ENCODE results near the gene MLLT1. TPM values are rescaled to one million over a fixed set of nuclear protein-coding genes. Genes with fewer than 3 reads are reported as not detected.
A peak's percentile ranks its signal among the peaks of the same experiment; 100 is the strongest.

The MLLT1 gene
- total and polyA plus RNA-seq, 3 experiments from 2014 or later: 2.5 to 64.2 (median 63.9) TPM

- Histone ChIP-seq H3K27ac (ENCODE audit: low read depth, low read length) (no peak overlapping the region), H3K4me1 (ENCODE audit: insufficient read depth, low read length) (no peaks in the 10 kb centered on the region), H3K4me3 (ENCODE audit: low read length) (no peak overlapping the region), H3K9me3 (ENCODE audit: low read length) (no peaks in the 10 kb centered on the region), H3K27me3 (ENCODE audit: insufficient read depth, low read length, poor library complexity, severe bottlenecking) (no peaks in the 10 kb centered on the region), H3K36me3 (ENCODE audit: insufficient read depth, low read length) (no peaks in the 10 kb centered on the region)
- DNase-seq: no peak
- CTCF ChIA-PET: interaction anchor here (0.7 kb wide), 1 partner anchor 103 kb away, joined by 3 read pairs; no protein-coding TSS in a partner anchor
- POLR2A ChIA-PET: no interaction called here
- peaks cover 3 to 9% (median 3%) of the 10 kb centered on the region in 5 donors for H3K9me3 Mint-ChIP-seq
- no peaks in the 10 kb centered on the region for H3K4me1 Mint-ChIP-seq
- H3K27ac Mint-ChIP-seq: no peak overlapping the region
- peaks cover 4 to 9% of the 10 kb centered on the region in 2 donors for H3K27me3 Mint-ChIP-seq
- H3K4me3 Mint-ChIP-seq: no peak overlapping the region
- H3K36me3 Mint-ChIP-seq: peaks cover 0 to 6% (median 4%) of the 10 kb centered on the region in 3 donors
These were observed 33.7 kb upstream of the MLLT1 start for GRCh38 chr19:6313398-6313969.

- H3K27ac Mint-ChIP-seq: no peak overlapping the region
- no peak overlapping the region for H3K27ac ChIP-seq (ENCODE audit: low read depth, low read length)
- H3K36me3 ChIP-seq (ENCODE audit: insufficient read depth, low read length): no peaks in the 10 kb centered on the region
- H3K9me3 ChIP-seq (ENCODE audit: low read length): no peaks in the 10 kb centered on the region
- ChIA-PET POLR2A (interaction anchor here (0.5 to 0.6 kb wide), 3 partner anchors 22 to 948 kb away, joined by 3 to 4 read pairs (median 3); no protein-coding TSS in a partner anchor), CTCF (no interaction called here)
- peaks cover 6 to 10% of the 10 kb centered on the region in 2 donors for H3K27me3 Mint-ChIP-seq
- peaks cover 0 to 4% (median 2%) of the 10 kb centered on the region in 3 donors for H3K36me3 Mint-ChIP-seq
- peaks cover 2 to 9% (median 3%) of the 10 kb centered on the region in 5 donors for H3K9me3 Mint-ChIP-seq
- no peak for DNase-seq
- no peaks in the 10 kb centered on the region for H3K4me1 ChIP-seq (ENCODE audit: insufficient read depth, low read length)
- H3K4me3 ChIP-seq (ENCODE audit: low read length): no peak overlapping the region
- H3K27me3 ChIP-seq (ENCODE audit: insufficient read depth, low read length, poor library complexity, severe bottlenecking): no peaks in the 10 kb centered on the region
- no peaks in the 10 kb centered on the region for H3K4me1 Mint-ChIP-seq
- H3K4me3 Mint-ChIP-seq: no peak overlapping the region
These were observed 32.2 kb upstream of the MLLT1 start for GRCh38 chr19:6312018-6312417.

GRCh38 chr19:6298413-6298812 is 18.6 kb upstream of the MLLT1 start:
- Histone ChIP-seq H3K9me3 (ENCODE audit: low read length) (no peaks in the 10 kb centered on the region), H3K4me3 (ENCODE audit: low read length) (no peak overlapping the region), H3K27ac (ENCODE audit: low read depth, low read length) (no peak overlapping the region), H3K36me3 (ENCODE audit: insufficient read depth, low read length) (no peaks in the 10 kb centered on the region), H3K27me3 (ENCODE audit: insufficient read depth, low read length, poor library complexity, severe bottlenecking) (no peaks in the 10 kb centered on the region), H3K4me1 (ENCODE audit: insufficient read depth, low read length) (no peaks in the 10 kb centered on the region)
- H3K27ac Mint-ChIP-seq: no peak overlapping the region
- ChIA-PET POLR2A (no interaction called here), CTCF (interaction anchor here (2.2 kb wide), 1 partner anchor 80 kb away, joined by 12 read pairs; no protein-coding TSS in a partner anchor)
- H3K36me3 Mint-ChIP-seq: peaks cover 0 to 4% (median 1%) of the 10 kb centered on the region in 3 donors
- no peak overlapping the region for H3K4me3 Mint-ChIP-seq
- H3K4me1 Mint-ChIP-seq: peaks cover 0 to 3% (median 1%) of the 10 kb centered on the region in 3 donors
- peaks cover 3 to 7% of the 10 kb centered on the region in 2 donors for H3K27me3 Mint-ChIP-seq
- peaks cover 7 to 17% (median 11%) of the 10 kb centered on the region in 5 donors for H3K9me3 Mint-ChIP-seq
- no peak for DNase-seq

DNA sequence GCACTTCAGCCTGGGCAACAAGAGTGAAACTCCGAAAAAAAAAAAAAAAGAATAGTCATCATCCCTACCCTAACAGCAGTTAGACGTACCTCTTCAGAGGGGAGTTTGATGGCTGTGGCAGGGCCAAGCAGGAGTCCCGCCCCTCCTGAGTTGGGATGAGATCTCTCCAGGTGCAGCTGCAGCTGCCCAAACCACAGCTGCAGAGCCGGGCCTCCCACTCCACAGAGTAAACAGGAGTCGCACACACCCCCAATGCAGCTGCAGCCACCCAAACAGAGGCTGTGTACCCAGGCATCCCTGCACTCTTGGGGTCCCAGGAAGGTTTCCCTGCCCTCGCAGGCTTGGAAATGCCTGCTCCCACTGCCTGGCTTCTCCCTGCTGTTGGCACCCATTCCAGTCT is 17.4 kb upstream of the MLLT1 start:
- Mint-ChIP-seq H3K36me3 (peaks cover 2 to 9% (median 5%) of the 10 kb centered on the region in 3 donors), H3K27me3 (peaks cover 3 to 6% of the 10 kb centered on the region in 2 donors), H3K4me3 (no peak overlapping the region), H3K4me1 (peaks cover 0 to 3% (median 1%) of the 10 kb centered on the region in 3 donors), H3K9me3 (peaks cover 10 to 25% (median 19%) of the 10 kb centered on the region in 5 donors), H3K27ac (no peak overlapping the region)
- Histone ChIP-seq H3K27me3 (ENCODE audit: insufficient read depth, low read length, poor library complexity, severe bottlenecking) (no peaks in the 10 kb centered on the region), H3K4me1 (ENCODE audit: insufficient read depth, low read length) (no peaks in the 10 kb centered on the region), H3K36me3 (ENCODE audit: insufficient read depth, low read length) (no peaks in the 10 kb centered on the region), H3K4me3 (ENCODE audit: low read length) (no peak overlapping the region), H3K27ac (ENCODE audit: low read depth, low read length) (no peak overlapping the region), H3K9me3 (ENCODE audit: low read length) (peaks cover under 1% of the 10 kb centered on the region)
- no peak for DNase-seq
- ChIA-PET POLR2A (no interaction called here), CTCF (interaction anchor here (0.7 to 2.2 kb wide), 2 partner anchors 78 to 337 kb away, joined by 3 to 12 read pairs; no protein-coding TSS in a partner anchor)

GRCh38 chr19:6292006-6292405 is 12.2 kb upstream of the MLLT1 start:
- Histone ChIP-seq H3K4me1 (ENCODE audit: insufficient read depth, low read length) (no peaks in the 10 kb centered on the region), H3K27me3 (ENCODE audit: insufficient read depth, low read length, poor library complexity, severe bottlenecking) (no peaks in the 10 kb centered on the region), H3K9me3 (ENCODE audit: low read length) (peaks cover 15% of the 10 kb centered on the region), H3K4me3 (ENCODE audit: low read length) (no peak overlapping the region), H3K27ac (ENCODE audit: low read depth, low read length) (no peak overlapping the region), H3K36me3 (ENCODE audit: insufficient read depth, low read length) (no peaks in the 10 kb centered on the region)
- POLR2A ChIA-PET: no interaction called here
- DNase-seq: no peak
- H3K4me3 Mint-ChIP-seq: no peak overlapping the region
- H3K27me3 Mint-ChIP-seq: peaks cover 0 to 10% of the 10 kb centered on the region in 2 donors
- peaks cover 35 to 71% (median 66%) of the 10 kb centered on the region in 5 donors for H3K9me3 Mint-ChIP-seq
- H3K36me3 Mint-ChIP-seq: peaks cover 6 to 44% (median 6%) of the 10 kb centered on the region in 3 donors
- no peak overlapping the region for H3K27ac Mint-ChIP-seq
- no peaks in the 10 kb centered on the region for H3K4me1 Mint-ChIP-seq
- CTCF ChIA-PET: no interaction called here

- peaks cover 18% of the 10 kb centered on the region for H3K9me3 ChIP-seq (ENCODE audit: low read length)
- H3K4me1 ChIP-seq (ENCODE audit: insufficient read depth, low read length): no peaks in the 10 kb centered on the region
- ChIA-PET CTCF (no interaction called here), POLR2A (no interaction called here)
- H3K27me3 ChIP-seq (ENCODE audit: insufficient read depth, low read length, poor library complexity, severe bottlenecking): no peaks in the 10 kb centered on the region
- Mint-ChIP-seq H3K27ac (no peak overlapping the region), H3K4me3 (no peak overlapping the region), H3K36me3 (peaks cover 4 to 40% (median 6%) of the 10 kb centered on the region in 3 donors), H3K9me3 (peaks cover 24 to 69% (median 59%) of the 10 kb centered on the region in 5 donors), H3K27me3 (peaks cover 0 to 6% of the 10 kb centered on the region in 2 donors), H3K4me1 (no peaks in the 10 kb centered on the region)
- no peak overlapping the region for H3K27ac ChIP-seq (ENCODE audit: low read depth, low read length)
- no peak overlapping the region for H3K4me3 ChIP-seq (ENCODE audit: low read length)
- no peak for DNase-seq
- no peaks in the 10 kb centered on the region for H3K36me3 ChIP-seq (ENCODE audit: insufficient read depth, low read length)
These were observed 9.0 kb upstream of the MLLT1 start for GRCh38 chr19:6288737-6289136.

- DNase-seq: no peak
- H3K27me3 Mint-ChIP-seq: peaks cover 0 to 8% of the 10 kb centered on the region in 2 donors
- CTCF ChIA-PET: interaction anchor here (1.2 to 1.7 kb wide), 2 partner anchors 11 to 12 kb away, joined by 3 read pairs; no protein-coding TSS in a partner anchor
- H3K36me3 Mint-ChIP-seq: peaks cover 1 to 35% (median 4%) of the 10 kb centered on the region in 3 donors
- H3K4me3 Mint-ChIP-seq: no peak overlapping the region
- H3K9me3 Mint-ChIP-seq: peaks cover 24 to 61% (median 50%) of the 10 kb centered on the region in 5 donors
- peaks cover 18% of the 10 kb centered on the region for H3K9me3 ChIP-seq (ENCODE audit: low read length)
- H3K4me1 ChIP-seq (ENCODE audit: insufficient read depth, low read length): no peaks in the 10 kb centered on the region
- no peaks in the 10 kb centered on the region for H3K4me1 Mint-ChIP-seq
- POLR2A ChIA-PET: no interaction called here
- H3K4me3 ChIP-seq (ENCODE audit: low read length): no peak overlapping the region
- no peaks in the 10 kb centered on the region for H3K27me3 ChIP-seq (ENCODE audit: insufficient read depth, low read length, poor library complexity, severe bottlenecking)
- H3K27ac ChIP-seq (ENCODE audit: low read depth, low read length): no peak overlapping the region
- H3K27ac Mint-ChIP-seq: no peak overlapping the region
- no peaks in the 10 kb centered on the region for H3K36me3 ChIP-seq (ENCODE audit: insufficient read depth, low read length)
These were observed 7.6 kb upstream of the MLLT1 start for GRCh38 chr19:6287269-6287885.

- Mint-ChIP-seq H3K9me3 (peaks cover 20 to 54% (median 45%) of the 10 kb centered on the region in 5 donors), H3K36me3 (peaks cover 1 to 31% (median 4%) of the 10 kb centered on the region in 3 donors), H3K4me1 (no peaks in the 10 kb centered on the region), H3K4me3 (no peak overlapping the region), H3K27me3 (peaks cover 0 to 9% of the 10 kb centered on the region in 2 donors), H3K27ac (peak overlapping the region in 1 of 8 donors; percentile 50)
- H3K27me3 ChIP-seq (ENCODE audit: insufficient read depth, low read length, poor library complexity, severe bottlenecking): no peaks in the 10 kb centered on the region
- DNase-seq: no peak
- ChIA-PET POLR2A (no interaction called here), CTCF (interaction anchor here (1.2 to 1.7 kb wide), 2 partner anchors 10 to 13 kb away, joined by 3 read pairs; no protein-coding TSS in a partner anchor)
- H3K4me3 ChIP-seq (ENCODE audit: low read length): no peak overlapping the region
- H3K36me3 ChIP-seq (ENCODE audit: insufficient read depth, low read length): no peaks in the 10 kb centered on the region
- peaks cover 12% of the 10 kb centered on the region for H3K9me3 ChIP-seq (ENCODE audit: low read length)
- H3K4me1 ChIP-seq (ENCODE audit: insufficient read depth, low read length): no peaks in the 10 kb centered on the region
- H3K27ac ChIP-seq (ENCODE audit: low read depth, low read length): no peak overlapping the region
These were observed 6.9 kb upstream of the MLLT1 start for GRCh38 chr19:6286676-6287075.

Data from CD8-positive, alpha-beta memory T cell (primary cell).